NCI-H2196 treated with DMSO at 0.1 percent for 48 hours (cell line): ENCODE data around the gene TMEM74B.
A peak's percentile ranks its signal among the peaks of the same experiment; 100 is the strongest.
"Not testable (repeated sequence)": the region's sequence is repeated elsewhere in the genome, so short reads cannot be mapped to it uniquely, and the experiment has no call there.

Experiments
- DNase-seq: peaks from one replicate; lab custom pipeline; 2025; ENCODE audit not compliant: unreplicated experiment; lab: John Stamatoyannopoulos, UW

Gene TMEM74B

DNA sequence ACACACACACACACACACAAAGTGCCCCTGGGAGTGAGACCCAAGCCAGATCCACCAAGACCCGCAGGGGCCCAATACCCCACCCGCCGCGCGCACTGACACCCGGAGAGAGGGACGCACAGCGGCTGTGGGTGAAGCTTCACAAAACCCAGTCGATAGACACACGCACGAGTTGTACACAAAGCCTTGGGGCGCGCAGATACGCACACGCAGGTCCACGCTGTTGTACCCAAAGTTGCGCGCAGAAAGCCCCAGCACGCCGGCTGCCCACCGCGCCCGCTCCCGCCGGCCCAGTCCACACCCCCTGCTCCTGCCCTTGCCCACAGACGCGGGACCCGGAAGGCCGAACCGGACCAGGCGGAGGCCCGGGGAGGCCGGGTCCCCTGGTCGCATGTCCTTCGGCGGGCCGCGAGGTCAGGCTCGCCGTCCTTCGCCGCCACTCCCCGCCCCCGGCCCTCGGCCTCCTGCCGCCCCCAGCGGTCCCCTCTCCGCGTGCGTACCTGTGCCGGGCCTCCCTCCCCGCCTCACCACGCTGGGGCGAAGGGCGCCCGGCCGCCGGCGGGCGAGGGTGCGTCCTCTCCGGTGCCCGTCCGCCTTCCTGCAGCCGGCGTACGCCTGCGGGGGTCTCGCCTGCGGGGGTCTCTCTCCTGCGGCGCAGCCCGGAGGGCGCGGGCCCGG lies at the start of gene TMEM74B:
TMEM74B (minus strand) TSS at position 344 of the 678 bp plus-strand sequence. CDS start 1,180 bp downstream, outside the sequence.
- no peak for DNase-seq

DNA sequence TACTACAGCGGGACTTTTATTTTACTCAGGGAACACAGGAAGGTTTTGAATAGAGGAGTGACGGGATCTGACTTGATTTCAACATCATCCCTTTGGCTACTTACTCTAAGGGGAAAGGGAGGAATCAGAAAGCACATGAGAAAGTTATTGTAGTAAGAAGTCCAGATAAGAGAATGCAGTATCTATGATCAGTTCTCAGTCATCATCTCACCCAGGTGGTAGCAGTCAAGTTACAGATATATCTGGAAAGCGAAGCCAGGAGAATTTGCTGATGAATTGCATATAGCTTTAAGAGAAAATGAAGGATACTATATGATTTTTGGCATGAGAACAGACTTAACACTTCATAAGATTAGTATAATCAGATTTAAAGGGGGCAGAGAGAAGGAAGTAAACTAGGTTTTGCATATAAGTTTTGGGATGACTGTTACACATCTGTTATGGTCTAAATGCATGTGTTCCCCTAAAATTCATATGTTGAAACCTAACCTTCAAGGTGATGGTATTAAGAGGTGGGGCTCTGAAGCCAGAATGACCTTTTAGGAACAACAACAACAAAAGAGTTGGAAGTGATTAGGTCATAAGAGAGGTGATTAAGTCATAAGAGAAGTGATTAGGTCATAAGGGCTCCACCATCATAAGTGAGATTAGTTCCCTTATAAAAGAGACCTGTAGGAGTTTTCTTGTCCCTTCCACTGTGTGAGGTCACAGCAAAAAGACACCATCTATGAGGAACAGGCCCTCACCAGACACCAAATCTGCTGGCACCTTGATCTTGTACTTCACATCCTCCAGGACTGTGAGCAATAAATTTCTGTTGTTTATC lies 47.7 kb upstream of the TMEM74B start:
- no peak for DNase-seq

DNA sequence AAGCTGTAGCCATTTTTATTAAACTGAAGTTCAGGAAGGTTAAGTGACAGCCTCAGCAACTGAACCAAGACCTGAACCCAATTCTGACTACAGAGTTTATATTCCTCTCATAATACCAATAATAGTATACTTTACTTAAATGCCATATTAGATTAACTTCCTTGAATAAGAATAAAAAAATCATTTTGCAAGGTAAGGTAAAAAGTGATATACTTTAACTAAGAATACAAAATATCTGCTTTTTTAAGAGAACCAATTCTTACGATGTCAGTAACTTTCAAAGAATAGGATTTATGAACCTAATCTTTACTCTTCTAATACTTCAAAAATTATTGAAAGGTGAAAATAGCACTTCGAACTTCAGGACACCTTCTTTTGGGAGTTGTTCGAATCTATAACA lies 44.8 kb upstream of the TMEM74B start:
- no peak for DNase-seq

DNA sequence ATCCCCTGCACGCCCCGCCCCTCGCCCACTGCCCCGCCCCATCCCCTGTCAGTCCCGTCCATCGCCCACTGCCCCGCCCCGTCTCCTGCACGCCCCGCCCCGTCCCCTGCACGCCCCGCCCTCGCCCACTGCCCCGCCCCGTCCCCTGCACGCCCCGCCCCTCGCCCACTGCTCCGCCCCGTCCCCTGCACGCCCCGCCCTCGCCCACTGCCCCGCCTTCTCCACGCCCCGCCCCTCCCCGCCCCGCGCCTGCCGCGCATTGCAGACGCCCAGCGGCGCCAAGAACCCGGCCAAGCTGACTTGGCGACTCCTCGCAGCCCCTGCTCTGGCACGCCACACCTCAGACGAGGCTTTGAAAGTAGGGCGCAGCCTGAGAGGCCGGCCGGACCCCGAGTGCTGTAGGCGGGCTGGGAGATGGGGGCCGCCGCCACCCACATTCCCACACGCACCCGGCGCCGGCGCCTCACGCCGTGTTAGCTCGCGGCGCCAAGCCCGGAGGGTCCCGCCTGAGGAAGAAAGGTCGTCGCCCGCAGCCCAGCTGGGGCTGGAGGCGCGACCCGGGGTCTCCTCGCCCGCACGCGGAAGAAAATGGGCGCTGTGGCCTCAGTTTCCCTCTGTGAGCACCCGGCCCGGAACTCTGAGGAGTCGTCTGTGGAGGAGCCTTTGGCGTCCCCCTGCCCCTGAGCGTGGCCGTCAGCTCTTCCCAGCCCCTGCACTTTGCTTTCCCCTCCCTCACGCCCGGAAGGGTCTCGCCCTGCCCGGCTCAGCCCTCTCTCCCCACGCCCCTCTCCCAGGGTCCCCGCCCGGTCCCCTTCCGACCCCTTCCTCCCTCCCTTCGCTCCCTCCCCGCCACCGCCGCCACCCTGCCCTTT lies 41.2 kb upstream of the TMEM74B start, which contains the start of gene RAD21L1:
RAD21L1 (plus strand) TSS at position 262 of the 872 bp plus-strand sequence. CDS start 2,410 bp downstream, outside the sequence.
- peak; percentile 63 for DNase-seq

DNA sequence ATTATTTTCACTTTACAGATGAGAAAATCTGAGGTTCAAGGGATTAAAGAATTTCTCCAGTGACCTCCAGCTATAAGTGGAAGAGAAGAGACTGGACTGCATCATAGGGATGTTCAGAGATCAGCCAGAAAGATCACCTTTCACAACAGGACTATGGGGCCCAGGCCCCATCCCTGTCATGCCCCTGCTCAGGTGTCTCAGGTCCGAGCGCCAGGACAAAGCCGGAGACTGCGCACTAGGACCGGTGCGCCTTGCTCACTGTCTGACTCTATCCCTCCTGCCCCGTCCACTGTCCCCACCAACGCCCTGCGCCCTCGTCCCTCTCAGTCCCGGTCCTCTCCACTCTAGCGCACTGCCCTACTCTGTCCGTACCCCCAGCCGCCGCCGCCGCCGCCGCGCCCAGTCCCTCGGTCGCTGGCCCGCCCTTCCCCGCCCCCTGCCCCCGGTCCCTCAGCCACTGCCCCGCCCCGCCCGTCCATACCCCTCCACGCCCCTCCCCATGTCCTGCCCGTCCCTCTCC lies 40.5 kb upstream of the TMEM74B start:
- DNase-seq, result peak; percentile 63

DNA sequence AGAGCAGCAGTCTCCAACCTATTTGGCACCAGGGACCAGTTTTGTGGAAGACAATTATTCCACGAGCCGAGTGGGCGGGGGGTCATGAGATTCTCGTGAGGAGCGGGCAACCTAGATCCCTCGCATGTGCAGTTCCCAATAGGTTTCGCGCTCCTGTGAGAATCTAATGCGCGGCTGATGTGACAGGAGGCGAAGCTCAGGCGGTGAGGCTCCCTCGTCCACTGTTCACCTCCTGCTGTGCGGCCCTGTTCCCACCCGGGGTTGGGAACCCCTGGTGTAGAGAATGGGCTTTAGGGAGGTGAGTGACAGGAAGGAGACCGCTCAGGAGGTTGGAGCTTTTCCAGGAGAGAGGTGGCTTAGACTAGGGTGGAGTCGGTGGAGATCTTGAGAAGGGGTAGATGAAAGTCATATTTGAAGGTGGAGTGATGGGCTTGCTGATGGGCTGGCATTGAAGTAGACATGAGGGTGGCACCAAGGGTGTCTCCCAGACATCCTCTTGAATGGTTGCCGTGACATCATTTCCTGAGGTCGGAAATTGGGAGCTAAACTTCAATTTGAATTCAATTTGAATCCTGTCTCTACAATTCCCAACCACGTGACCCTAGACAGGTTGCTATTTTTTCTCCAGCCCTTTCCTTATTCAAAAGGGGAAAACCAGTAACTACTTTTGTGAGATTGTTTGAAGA lies 39.6 kb upstream of the TMEM74B start:
- DNase-seq, result no peak

DNA sequence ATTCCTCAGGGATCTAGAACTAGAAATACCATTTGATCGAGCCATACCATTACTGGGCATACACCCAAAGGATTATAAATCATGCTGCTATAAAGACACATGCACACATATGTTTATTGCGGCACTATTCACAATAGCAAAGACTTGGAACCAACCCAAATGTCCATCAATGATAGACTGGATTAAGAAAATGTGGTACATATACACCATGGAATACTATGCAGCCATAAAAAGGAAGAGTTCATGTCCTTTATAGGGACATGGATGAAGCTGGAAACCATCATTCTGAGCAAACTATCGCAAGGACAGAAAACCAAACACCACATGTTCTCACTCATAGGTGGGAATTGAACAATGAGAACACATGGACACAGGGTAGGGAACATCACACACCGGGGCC lies 38.0 kb upstream of the TMEM74B start:
- DNase-seq, result not testable (repeated sequence)

DNA sequence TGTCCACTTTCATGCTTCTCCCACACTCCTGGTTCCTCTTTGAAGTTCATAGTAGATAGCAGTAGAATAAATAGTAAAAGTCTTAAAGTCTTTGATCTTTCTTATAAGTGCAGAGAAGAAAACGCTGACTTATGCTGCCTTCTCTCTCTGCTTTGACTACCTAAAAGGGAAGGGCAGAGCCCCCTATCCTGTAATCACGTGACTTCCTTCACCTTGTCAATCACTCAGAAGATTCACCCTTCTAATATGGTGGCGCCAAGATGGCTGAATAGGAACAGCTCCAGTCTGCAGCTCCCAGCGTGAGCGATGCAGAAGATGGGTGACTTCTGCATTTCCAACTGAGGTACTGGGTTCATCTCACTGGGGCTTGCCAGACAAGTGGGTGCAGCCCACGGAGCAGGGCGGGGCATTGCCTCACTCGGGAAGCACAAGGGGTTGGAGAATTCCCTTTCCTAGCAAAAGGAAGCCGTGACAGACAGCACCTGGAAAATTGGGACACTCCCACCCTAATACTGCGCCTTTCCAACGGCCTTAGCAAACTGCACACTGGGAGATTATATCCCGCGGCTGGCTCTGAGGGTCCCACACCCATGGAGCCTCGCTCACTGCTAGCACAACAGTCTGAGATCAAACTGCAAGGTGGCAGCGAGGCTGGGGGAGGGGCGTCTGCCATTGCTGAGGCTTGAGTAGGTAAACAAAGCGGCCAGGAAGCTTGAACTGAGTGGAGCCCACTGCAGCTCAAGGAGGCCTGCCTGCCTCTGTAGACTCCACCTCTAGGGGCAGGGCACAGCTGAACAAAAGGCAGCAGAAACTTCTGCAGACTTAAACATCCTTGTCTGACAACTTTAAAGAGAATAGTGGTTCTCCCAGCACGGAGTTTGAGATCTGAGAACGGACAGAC lies 32.0 kb upstream of the TMEM74B start:
- DNase-seq, result not testable (repeated sequence)

DNA sequence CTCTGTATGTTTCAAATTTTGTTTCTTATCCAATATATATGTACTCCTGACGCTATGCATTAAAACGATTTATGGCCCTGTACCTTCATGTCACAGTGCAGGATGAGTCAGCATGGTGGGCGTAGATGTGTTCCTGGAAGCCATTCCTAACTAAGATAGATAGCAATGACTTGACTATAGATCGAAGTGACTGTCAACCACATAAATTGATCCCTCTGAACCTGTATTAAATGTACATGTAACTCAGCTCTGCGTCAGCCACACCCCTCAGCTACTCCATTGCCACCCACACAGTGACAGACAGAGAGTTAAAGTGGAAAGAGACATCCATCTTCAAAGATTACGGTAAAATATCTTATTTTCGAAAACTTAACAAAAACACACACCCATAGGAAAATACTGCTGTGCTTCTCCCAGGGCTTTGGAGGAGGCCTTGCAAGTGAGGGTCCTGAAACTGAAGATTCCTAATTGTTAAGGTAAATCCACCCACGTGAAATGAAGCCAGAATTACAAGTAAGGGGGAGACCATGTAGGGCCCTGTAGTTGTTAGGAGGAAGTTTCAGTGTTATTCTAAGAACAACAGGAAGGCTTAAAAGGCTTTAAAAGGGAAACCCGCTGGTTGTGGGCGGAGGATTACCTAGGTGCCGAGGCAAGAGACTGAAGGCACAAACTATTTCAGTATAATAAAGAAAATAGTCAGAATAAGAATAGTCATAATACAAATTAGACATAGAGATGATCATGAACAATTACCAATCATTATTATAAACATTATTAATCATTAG lies 30.8 kb upstream of the TMEM74B start:
- no peak for DNase-seq

DNA sequence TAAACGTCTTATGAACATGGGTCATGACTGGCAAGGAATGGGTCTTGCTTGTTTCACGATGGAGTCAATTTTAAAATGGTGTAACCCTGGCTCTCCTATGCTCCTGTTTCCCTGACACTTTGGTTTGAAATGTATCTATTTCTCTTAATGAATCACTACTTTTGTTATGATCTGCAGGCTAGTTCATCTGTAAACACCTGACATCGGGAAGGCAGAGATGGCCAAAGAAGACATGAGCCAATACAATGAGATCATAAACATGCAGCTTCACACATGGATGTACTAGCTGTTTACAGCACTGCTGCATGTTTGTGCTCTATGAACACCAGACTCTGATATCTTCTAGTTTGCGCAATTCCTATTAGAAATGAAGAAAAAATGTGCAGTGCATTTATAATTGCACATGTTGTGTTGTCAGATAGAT lies 30.1 kb upstream of the TMEM74B start:
- DNase-seq, result no peak

DNA sequence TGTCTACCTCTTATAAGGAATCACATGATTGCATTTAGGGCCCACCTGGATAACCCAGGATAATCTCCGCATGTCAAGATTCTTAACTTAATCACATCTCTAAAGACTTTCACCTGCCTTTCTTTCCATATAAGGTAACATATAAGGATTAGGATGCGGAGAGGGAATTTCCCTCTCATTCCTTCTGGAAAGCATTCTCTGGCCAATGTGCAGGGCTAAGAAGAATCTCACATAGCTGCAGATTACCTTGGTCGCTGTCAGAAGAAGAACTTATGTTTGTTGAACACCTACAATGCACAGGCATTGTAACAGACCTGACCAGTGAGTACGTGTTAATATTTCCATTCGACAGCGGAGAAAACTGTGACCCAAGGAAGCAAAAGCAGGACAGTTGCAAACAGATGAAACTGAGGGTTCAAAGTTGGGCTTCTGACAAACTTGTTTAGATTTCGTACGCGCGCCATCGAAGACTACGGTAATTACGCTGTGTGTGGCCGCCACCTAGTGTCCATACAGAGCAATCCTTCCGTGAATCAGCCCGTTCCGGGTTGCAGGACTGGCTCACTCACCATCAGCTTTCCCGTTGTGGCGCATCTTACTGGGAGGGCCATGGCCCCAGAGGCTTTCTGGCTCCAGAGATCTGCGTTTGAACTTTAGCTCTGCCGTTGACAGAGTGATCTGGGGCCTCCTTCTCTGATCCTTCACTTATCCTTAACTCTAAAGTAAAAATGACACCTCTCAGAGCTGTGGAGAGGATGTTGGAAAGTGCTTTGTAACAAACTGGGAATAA lies 28.0 kb upstream of the TMEM74B start:
- DNase-seq, result peak; percentile 38

DNA sequence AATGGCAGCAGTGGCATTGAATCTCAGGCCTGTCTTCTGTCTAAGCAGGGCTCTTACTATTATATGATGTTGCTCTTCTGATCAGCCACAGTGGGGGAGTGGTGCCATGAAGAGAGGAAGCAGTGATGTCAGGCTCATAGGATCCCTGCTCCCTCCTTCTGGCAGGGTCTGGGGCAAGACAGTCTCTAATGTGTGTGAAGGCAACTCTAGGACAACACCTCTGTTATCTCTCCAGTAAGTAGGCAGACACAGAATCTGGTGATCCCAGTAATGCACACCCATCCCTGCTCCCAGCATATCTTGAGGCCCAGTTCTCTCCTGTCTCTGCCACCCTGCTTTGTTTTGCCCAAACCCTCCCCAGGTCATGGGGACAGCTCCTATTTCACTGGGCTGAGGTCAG lies 27.2 kb upstream of the TMEM74B start:
- no peak for DNase-seq

DNA sequence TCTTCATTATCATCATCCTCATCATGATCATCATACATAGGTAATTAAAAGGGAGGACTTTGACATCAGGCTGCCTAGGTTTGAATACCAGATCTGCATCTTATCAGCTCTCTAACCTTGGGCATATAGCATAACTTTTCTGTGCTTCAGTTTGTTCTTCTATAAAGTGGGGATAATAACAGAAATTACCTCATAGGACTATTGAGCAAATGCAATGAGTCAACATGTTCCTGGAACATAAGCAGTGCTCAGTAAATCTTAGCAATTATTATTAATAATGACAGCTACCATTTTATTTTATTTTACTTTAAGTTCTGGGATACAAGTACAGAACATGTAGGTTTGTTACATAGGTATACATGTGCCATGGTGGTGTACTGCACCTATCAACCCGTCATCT lies 25.7 kb upstream of the TMEM74B start:
- DNase-seq, result no peak

DNA sequence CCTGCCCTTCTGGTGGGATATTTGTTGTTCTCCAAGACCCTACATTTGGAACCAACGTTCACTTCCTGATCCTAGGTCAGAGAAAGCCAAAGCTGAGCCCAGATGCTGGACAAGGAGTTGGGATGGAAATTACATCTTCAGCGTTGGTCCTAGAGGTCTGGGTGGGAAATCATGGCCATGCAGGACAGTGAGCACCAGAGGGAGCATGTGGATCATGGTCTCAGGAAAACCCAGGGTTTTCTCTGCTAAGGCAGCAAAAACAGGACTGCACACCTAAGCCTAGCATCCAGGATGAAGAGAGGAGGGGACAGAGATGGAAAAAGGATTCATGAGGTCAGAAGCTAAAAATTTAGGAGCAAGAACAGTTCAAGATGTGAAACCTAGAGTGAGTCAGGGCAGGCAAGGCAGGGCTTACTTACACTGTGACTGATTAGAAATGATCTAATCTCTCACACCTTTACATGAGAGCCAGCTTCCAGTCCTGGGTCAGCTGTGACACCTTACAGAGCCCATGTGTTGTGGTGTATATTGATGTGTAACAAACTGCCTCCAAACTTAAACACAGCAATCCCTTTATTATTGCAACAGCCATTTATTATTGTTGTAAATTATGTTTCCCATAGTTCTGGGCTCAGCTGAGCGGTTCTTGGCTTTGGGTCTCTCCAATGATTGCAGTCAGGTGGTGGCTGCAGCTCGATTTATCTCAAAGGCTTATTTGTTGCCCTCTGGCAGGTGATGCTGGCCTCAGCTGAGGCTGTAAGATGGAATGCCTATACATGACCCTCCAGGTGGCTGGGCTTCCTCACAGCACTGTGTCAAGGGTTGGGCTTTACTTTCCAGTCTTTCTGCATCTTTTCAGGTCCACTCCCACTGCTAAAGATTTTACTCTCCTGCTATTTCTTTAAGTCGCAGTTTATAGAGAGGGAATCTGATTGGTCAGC lies 24.9 kb upstream of the TMEM74B start:
- DNase-seq, result no peak

DNA sequence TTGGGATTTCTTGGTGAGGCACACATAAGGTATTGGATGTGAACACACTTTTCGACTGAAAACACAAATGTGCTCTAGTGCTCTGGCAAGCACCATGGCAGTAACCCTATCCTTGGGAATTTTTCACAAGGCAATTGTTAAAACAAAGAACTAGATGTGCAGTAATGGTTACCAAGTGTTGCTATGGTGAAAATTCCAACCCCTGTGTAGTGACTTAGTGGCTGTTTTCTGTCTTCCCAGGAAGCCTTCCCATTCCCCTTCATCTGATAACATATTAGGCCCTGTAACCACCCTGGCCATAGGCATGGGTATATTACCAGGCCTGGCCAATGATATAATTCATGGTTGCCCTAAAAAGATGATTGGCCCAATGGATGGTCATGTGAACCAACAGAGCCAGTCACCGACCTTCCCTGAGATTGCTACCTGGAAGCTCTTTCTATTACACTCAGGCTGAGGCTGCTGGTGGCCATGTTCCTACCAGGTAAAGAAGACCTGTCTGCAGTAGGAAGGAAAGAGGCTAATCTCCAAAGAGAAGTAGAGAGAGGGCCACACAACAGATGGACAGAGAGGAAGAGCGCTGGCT lies 22.6 kb upstream of the TMEM74B start:
- no peak for DNase-seq

DNA sequence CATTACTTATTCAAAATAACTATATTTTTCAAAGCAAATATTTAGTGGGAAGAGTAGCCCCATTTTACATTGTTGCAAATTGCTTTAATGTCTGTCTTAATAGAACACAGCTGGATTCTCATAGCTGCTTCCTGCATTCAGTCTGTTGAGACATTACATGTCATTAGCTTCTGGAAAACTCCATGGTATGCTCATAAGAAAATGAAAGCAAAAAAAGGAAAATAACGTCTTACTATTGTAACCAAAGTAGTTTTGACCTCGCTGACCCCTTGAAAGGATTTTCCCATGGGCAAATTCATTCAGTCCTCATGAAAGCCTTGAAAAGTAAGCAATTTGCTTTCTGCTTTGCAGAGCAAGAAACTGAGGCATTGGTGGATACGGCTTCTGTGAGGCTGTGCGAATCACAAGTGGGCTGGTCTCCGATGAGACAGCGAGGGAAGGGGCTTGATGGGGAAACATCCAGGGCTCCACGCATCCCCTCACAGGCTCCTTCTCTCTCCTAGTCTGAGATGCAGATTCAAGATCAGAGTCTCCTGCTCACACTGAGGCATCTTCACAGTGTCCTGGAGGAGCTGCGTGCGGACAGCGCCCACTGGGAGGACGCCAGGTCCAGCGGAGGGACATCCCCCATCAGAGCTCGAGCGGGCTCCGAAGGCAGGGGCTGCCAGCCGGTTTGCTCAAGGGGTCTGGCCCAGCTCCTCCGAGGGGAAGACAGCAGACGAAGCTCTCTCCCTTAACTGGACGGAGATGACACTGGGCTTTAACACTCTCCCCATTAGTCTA lies 21.8 kb upstream of the TMEM74B start:
- DNase-seq, result no peak
